HEK293 (cell line): Measurements from ENCODE around the gene FLCN.

Experiments
- CTCF ChIA-PET: fragments of 350-600 bp; formaldehyde crosslinking; extraction: SDS; loops from one replicate; lab custom pipeline; 2021; ENCODE audit warnings: antibody characterized with exemption; lab: Yijun Ruan, JAX
- POLR2A ChIA-PET: fragments of 300-600 bp; formaldehyde crosslinking; extraction: SDS; loops from one replicate; lab custom pipeline; 2020; ENCODE audit warnings: antibody characterized with exemption, inconsistent platforms; lab: Yijun Ruan, JAX
- H3K27ac ChIP-seq: fragments of 200-500 bp; sonication (Bioruptor generic); 2 replicates; pipeline ENCODE4 v1.5.1; 2014; ENCODE audit warnings: low read depth, low read length, control low read depth, inconsistent platforms; ENCODE audit errors: extremely low read depth
- H3K36me3 ChIP-seq, 2 experiments: fragments of 200-500 bp in 1 of 2; sonication (Bioruptor generic) in 1 of 2; 1 replicate in 1 of 2; 2 replicates in 1 of 2; pipeline ENCODE4 v1.5.1; 2014 to 2017; ENCODE audit warnings: inconsistent platforms in 2 of 2, low read length in 2 of 2; ENCODE audit not compliant: control insufficient read depth in 2 of 2, insufficient read depth in 1 of 2
- H3K4me1 ChIP-seq: fragments of 200-500 bp; sonication (Bioruptor generic); 2 replicates; pipeline ENCODE4 v1.5.1; 2014; ENCODE audit warnings: mild to moderate bottlenecking, low read length, inconsistent platforms; ENCODE audit not compliant: control insufficient read depth, insufficient read depth
- H3K4me3 ChIP-seq: 2 replicates; pipeline ENCODE4 v1.5.1; 2011; ENCODE audit warnings: low read depth, mild to moderate bottlenecking, control low read depth, low read length, moderate library complexity
- H3K9me3 ChIP-seq: fragments of 200-500 bp; sonication (Bioruptor generic); 2 replicates; pipeline ENCODE4 v1.5.1; 2014; ENCODE audit warnings: low read depth, low read length, inconsistent platforms; ENCODE audit not compliant: control insufficient read depth, insufficient read depth
- KLF10 ChIP-seq: fragments of 450-650 bp; IDR thresholded peaks from 2 replicates; pipeline ENCODE4 v1.5.1; 2018; ENCODE audit warnings: missing biosample characterization, mild to moderate bottlenecking, missing genetic modification characterization
- KLF7 ChIP-seq: fragments of 450-650 bp; formaldehyde crosslinking; IDR thresholded peaks from 2 replicates; pipeline ENCODE4 v1.5.1; 2016; ENCODE audit warnings: missing biosample characterization, missing genetic modification characterization, borderline replicate concordance
- KLF9 ChIP-seq: fragments of 450-650 bp; formaldehyde crosslinking; IDR thresholded peaks from 2 replicates; pipeline ENCODE4 v1.5.1; 2016; ENCODE audit warnings: missing biosample characterization, missing genetic modification characterization, low read depth
- REST ChIP-seq: fragments of 450-650 bp; formaldehyde crosslinking; IDR thresholded peaks from 2 replicates; pipeline ENCODE4 v1.5.1; 2016; ENCODE audit warnings: missing biosample characterization, missing genetic modification characterization
- SETDB1 ChIP-seq: IDR thresholded peaks from one replicate; pipeline ENCODE4 v1.6.1; 2017; ENCODE audit warnings: mild to moderate bottlenecking, low read length, moderate library complexity, mixed read lengths; ENCODE audit not compliant: insufficient read length
- ZBTB20 ChIP-seq: fragments of 450-650 bp; formaldehyde crosslinking; IDR thresholded peaks from 2 replicates; pipeline ENCODE4 v1.5.1; 2016; ENCODE audit warnings: missing biosample characterization, missing genetic modification characterization
- ZBTB26 ChIP-seq: fragments of 450-650 bp; formaldehyde crosslinking; optimal IDR thresholded peaks from 2 replicates; pipeline ENCODE3; 2016; ENCODE audit warnings: missing biosample characterization, mild to moderate bottlenecking, missing genetic modification characterization
- ZBTB49 ChIP-seq: fragments of 450-650 bp; formaldehyde crosslinking; IDR thresholded peaks from 2 replicates; pipeline ENCODE4 v1.5.1; 2016; ENCODE audit warnings: missing biosample characterization, missing genetic modification characterization, low read depth
- ZFP3 ChIP-seq: fragments of 450-650 bp; formaldehyde crosslinking; IDR thresholded peaks from 2 replicates; pipeline ENCODE4 v1.5.1; 2016; ENCODE audit warnings: low read depth, missing biosample characterization, missing genetic modification characterization
- ZNF10 ChIP-seq: fragments of 450-650 bp; formaldehyde crosslinking; IDR thresholded peaks from 2 replicates; pipeline ENCODE4 v1.5.1; 2017; ENCODE audit warnings: missing biosample characterization, missing genetic modification characterization
- ZNF121 ChIP-seq: fragments of 450-650 bp; formaldehyde crosslinking; IDR thresholded peaks from 2 replicates; pipeline ENCODE4 v1.5.1; 2016; ENCODE audit warnings: missing biosample characterization, missing genetic modification characterization
- ZNF140 ChIP-seq: fragments of 450-650 bp; formaldehyde crosslinking; IDR thresholded peaks from 2 replicates; pipeline ENCODE4 v1.5.1; 2016; ENCODE audit warnings: missing biosample characterization, missing genetic modification characterization
- ZNF175 ChIP-seq: fragments of 450-650 bp; formaldehyde crosslinking; IDR thresholded peaks from 2 replicates; pipeline ENCODE4 v1.5.1; 2016; ENCODE audit warnings: missing biosample characterization, missing genetic modification characterization
- ZNF239 ChIP-seq: fragments of 450-650 bp; formaldehyde crosslinking; IDR thresholded peaks from 2 replicates; pipeline ENCODE4 v1.5.1; 2016; ENCODE audit warnings: missing biosample characterization, missing genetic modification characterization
- ZNF404 ChIP-seq: fragments of 450-650 bp; formaldehyde crosslinking; IDR thresholded peaks from 2 replicates; pipeline ENCODE4 v1.5.1; 2017; ENCODE audit warnings: missing biosample characterization, missing genetic modification characterization
- ZNF473 ChIP-seq: fragments of 450-650 bp; formaldehyde crosslinking; IDR thresholded peaks from 2 replicates; pipeline ENCODE4 v1.5.1; 2017; ENCODE audit warnings: missing biosample characterization, missing genetic modification characterization
- ZNF48 ChIP-seq: fragments of 450-650 bp; formaldehyde crosslinking; IDR thresholded peaks from 2 replicates; pipeline ENCODE4 v1.5.1; 2016; ENCODE audit warnings: missing biosample characterization, missing genetic modification characterization
- ZNF514 ChIP-seq: fragments of 450-650 bp; formaldehyde crosslinking; IDR thresholded peaks from 2 replicates; pipeline ENCODE4 v1.5.1; 2016; ENCODE audit warnings: missing biosample characterization, missing genetic modification characterization
- ZNF555 ChIP-seq: fragments of 450-650 bp; formaldehyde crosslinking; conservative IDR thresholded peaks from 2 replicates; pipeline ENCODE4 v1.5.1; 2017; ENCODE audit warnings: missing biosample characterization, mild to moderate bottlenecking, missing genetic modification characterization, inconsistent platforms
- ZNF558 ChIP-seq: fragments of 450-650 bp; formaldehyde crosslinking; IDR thresholded peaks from 2 replicates; pipeline ENCODE4 v1.5.1; 2016; ENCODE audit warnings: missing biosample characterization, missing genetic modification characterization
- ZNF580 ChIP-seq: fragments of 450-650 bp; formaldehyde crosslinking; IDR thresholded peaks from 2 replicates; pipeline ENCODE4 v1.5.1; 2016; ENCODE audit warnings: missing biosample characterization, missing genetic modification characterization
- ZNF626 ChIP-seq: fragments of 450-650 bp; sonication (Bioruptor Pico); formaldehyde crosslinking; IDR thresholded peaks from 2 replicates; pipeline ENCODE4 v1.5.1; 2018; ENCODE audit warnings: missing biosample characterization, missing genetic modification characterization, inconsistent platforms
- ZNF629 ChIP-seq: fragments of 450-650 bp; formaldehyde crosslinking; IDR thresholded peaks from 2 replicates; pipeline ENCODE4 v1.5.1; 2017; ENCODE audit warnings: missing biosample characterization, missing genetic modification characterization
- ZNF658 ChIP-seq: fragments of 450-650 bp; formaldehyde crosslinking; IDR thresholded peaks from 2 replicates; pipeline ENCODE4; 2016; ENCODE audit warnings: missing biosample characterization, missing genetic modification characterization
- ZNF777 ChIP-seq: fragments of 450-650 bp; formaldehyde crosslinking; IDR thresholded peaks from 2 replicates; pipeline ENCODE4 v1.5.1; 2017; ENCODE audit warnings: missing biosample characterization, missing genetic modification characterization, borderline replicate concordance
- ZNF837 ChIP-seq: fragments of 450-650 bp; formaldehyde crosslinking; IDR thresholded peaks from 2 replicates; pipeline ENCODE4 v1.5.1; 2016; ENCODE audit warnings: missing biosample characterization, missing genetic modification characterization
- TF ChIP-seq, protein P1 (sequence below): fragments of 450-650 bp; formaldehyde crosslinking; IDR thresholded peaks from 2 replicates; pipeline ENCODE4; 2016; ENCODE audit warnings: missing biosample characterization, missing genetic modification characterization
- TF ChIP-seq, protein P2 (sequence below): fragments of 450-650 bp; IDR thresholded peaks from 2 replicates; pipeline ENCODE4 v1.5.1; 2018; ENCODE audit warnings: missing biosample characterization, mild to moderate bottlenecking, missing genetic modification characterization
- TF ChIP-seq, protein P3 (sequence below): fragments of 450-650 bp; formaldehyde crosslinking; IDR thresholded peaks from 2 replicates; pipeline ENCODE4 v1.5.1; 2016; ENCODE audit warnings: missing biosample characterization, missing genetic modification characterization

The FLCN gene

GRCh38 chr17:17223736-17224135, 13.2 kb downstream of the FLCN start:
- POLR2A ChIA-PET, result interaction anchor here (1.4 kb wide), 1 partner anchor 13 kb away, joined by 3 read pairs; the partner anchor contains the start of gene FLCN
- H3K36me3 ChIP-seq, result peaks cover 36 to 100% of the 10 kb centered on the region in 2 experiments; a peak in 2 of 3 replicates
- CTCF ChIA-PET, result interaction anchor here (0.9 kb wide), 1 partner anchor 82 kb away, joined by 6 read pairs; no protein-coding TSS in a partner anchor

DNA sequence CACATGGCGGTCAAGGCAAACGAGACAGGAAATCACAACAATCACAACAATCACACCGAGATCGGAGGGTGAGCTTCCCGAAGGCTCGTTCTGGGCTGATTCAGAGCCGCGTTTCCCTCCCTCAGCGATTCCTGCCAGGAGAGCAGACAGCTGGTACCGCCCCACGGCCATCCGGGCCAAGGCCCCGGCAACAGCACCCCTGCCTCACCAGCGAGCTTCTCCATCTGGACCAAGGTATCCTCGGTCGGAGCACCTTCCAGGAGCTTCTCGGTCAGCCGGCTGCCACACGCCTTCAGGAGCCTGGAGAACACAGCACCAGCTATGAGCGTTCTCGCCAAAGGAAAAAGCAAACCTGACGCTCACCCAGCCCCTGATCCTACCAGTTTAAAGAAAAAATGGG, 15.6 kb downstream of the FLCN start:
- POLR2A ChIA-PET, result no interaction called here
- H3K36me3 ChIP-seq, result peaks cover 35 to 100% of the 10 kb centered on the region in 2 experiments; a peak in 2 of 3 replicates
- TF ChIP-seq, protein P1, sequence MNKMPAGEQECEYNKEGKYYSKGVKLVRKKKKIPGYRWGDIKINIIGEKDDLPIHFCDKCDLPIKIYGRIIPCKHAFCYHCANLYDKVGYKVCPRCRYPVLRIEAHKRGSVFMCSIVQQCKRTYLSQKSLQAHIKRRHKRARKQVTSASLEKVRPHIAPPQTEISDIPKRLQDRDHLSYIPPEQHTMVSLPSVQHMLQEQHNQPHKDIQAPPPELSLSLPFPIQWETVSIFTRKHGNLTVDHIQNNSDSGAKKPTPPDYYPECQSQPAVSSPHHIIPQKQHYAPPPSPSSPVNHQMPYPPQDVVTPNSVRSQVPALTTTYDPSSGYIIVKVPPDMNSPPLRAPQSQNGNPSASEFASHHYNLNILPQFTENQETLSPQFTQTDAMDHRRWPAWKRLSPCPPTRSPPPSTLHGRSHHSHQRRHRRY, result no peak
- no peak for TF ChIP-seq ZNF580
- no peak for TF ChIP-seq ZNF404 (tag by site-specific recombination)
- no peak for TF ChIP-seq ZNF48 (tag by site-specific recombination)
- no peak for TF ChIP-seq ZBTB20 (tag by site-specific recombination)
- TF ChIP-seq ZNF558 (tag by site-specific recombination), result no peak
- TF ChIP-seq REST (tag by site-specific recombination), result no peak
- TF ChIP-seq ZBTB49 (tag by site-specific recombination), result no peak
- TF ChIP-seq ZNF777, result no peak
- no peak for TF ChIP-seq ZNF239
- no peak for TF ChIP-seq ZNF10 (tag by site-specific recombination)
- no peak for TF ChIP-seq ZNF629 (tag by site-specific recombination)

More at GRCh38 chr17:17223736-17224135, 13.2 kb downstream of the FLCN start:
- Histone ChIP-seq H3K4me1 (no peaks in the 10 kb centered on the region), H3K9me3 (no peaks in the 10 kb centered on the region), H3K4me3 (no peak overlapping the region), H3K27ac (no peak overlapping the region)
- TF ChIP-seq ZNF473, result no peak
- no peak for TF ChIP-seq ZNF626
- TF ChIP-seq SETDB1, result no peak
- TF ChIP-seq ZNF658 (tag by site-specific recombination), result no peak
- no peak for TF ChIP-seq KLF7 (tag by site-specific recombination)
- no peak for TF ChIP-seq ZNF140 (tag by site-specific recombination)
- no peak for TF ChIP-seq ZFP3 (tag by site-specific recombination)
- TF ChIP-seq, protein P2, sequence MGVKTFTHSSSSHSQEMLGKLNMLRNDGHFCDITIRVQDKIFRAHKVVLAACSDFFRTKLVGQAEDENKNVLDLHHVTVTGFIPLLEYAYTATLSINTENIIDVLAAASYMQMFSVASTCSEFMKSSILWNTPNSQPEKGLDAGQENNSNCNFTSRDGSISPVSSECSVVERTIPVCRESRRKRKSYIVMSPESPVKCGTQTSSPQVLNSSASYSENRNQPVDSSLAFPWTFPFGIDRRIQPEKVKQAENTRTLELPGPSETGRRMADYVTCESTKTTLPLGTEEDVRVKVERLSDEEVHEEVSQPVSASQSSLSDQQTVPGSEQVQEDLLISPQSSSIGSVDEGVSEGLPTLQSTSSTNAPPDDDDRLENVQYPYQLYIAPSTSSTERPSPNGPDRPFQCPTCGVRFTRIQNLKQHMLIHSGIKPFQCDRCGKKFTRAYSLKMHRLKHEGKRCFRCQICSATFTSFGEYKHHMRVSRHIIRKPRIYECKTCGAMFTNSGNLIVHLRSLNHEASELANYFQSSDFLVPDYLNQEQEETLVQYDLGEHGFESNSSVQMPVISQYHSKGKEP (tag by site-specific recombination), result no peak
- TF ChIP-seq ZBTB26 (tag by site-specific recombination), result no peak
- TF ChIP-seq KLF9 (tag by site-specific recombination), result no peak
- no peak for TF ChIP-seq ZNF837
- no peak for TF ChIP-seq ZNF48 (tag by site-specific recombination)
- no peak for TF ChIP-seq ZNF121 (tag by site-specific recombination)
- no peak for TF ChIP-seq ZNF555 (tag by site-specific recombination)
- no peak for TF ChIP-seq ZNF175 (tag by site-specific recombination)
- no peak for TF ChIP-seq ZNF514 (tag by site-specific recombination)
- TF ChIP-seq, protein P3, sequence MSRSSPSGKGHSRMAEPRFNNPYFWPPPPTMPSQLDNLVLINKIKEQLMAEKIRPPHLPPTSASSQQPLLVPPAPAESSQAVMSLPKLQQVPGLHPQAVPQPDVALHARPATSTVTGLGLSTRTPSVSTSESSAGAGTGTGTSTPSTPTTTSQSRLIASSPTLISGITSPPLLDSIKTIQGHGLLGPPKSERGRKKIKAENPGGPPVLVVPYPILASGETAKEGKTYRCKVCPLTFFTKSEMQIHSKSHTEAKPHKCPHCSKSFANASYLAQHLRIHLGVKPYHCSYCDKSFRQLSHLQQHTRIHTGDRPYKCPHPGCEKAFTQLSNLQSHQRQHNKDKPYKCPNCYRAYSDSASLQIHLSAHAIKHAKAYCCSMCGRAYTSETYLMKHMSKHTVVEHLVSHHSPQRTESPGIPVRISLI (tag by site-specific recombination), result no peak
- no peak for TF ChIP-seq KLF10

More for the DNA sequence above, 15.6 kb downstream of the FLCN start:
- H3K9me3 ChIP-seq, result no peaks in the 10 kb centered on the region
- H3K4me3 ChIP-seq, result no peak overlapping the region
- CTCF ChIA-PET, result interaction anchor here (0.6 kb wide), 1 partner anchor 813 kb away, joined by 3 read pairs; no protein-coding TSS in a partner anchor
- H3K4me1 ChIP-seq, result no peaks in the 10 kb centered on the region
- H3K27ac ChIP-seq, result no peak overlapping the region
